Adrenal gland (tissue), 5 donors: ENCODE measurements around the gene PLXNA4.

Experiments
- CTCF ChIP-seq, 6 experiments: fragments of 450-650 bp in 4 of 6; fragments of 200-600 bp in 2 of 6; sonication (generic) in 1 of 6; IDR thresholded peaks; 1 replicate in 5 of 6; 2 replicates in 1 of 6; pipeline versions ENCODE4 v1.5.1 to v1.8.0; 2016 to 2021; ENCODE audit warnings: antibody characterized with exemption in 6 of 6, mild to moderate bottlenecking in 2 of 6, moderate library complexity in 1 of 6
- POLR2A ChIP-seq, 2 donors: fragments of 450-650 bp; IDR thresholded peaks; one replicate each; pipeline ENCODE4 v1.6.1; 2017; ENCODE audit warnings: antibody characterized with exemption in 2 of 2, mild to moderate bottlenecking in 2 of 2, moderate library complexity in 1 of 2
- donor health status: DM: no; HTN: no; CAD: no.

DNA sequence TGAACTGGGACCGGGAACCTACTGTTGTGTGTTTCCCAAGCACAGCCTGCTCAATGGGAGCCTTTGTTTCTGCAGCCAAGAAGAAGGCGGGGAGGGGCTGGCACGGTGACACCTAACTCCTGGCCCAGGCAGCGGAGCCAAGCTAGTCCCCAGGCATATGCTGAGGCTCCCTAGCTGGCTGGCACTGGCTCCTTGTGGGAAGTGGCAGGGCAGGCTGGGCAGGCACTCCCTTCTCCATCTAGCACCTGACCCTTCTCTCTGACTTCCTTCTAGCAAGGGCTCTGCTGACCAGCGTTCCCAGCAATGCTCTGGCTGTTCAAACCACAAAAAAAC is 325.0 kb downstream of the PLXNA4 start:
- TF ChIP-seq CTCF (IDR thresholded peaks at IDR 0.05) (no peak), POLR2A (IDR thresholded peaks at IDR 0.05) (no peak)
